GM19238 (cell line): ENCODE measurements around the gene A1CF.
"Not testable (repeated sequence)": the region's sequence is repeated elsewhere in the genome, so short reads cannot be mapped to it uniquely, and the experiment has no call there.

Source experiments
- DNase-seq: peaks from one replicate; pipeline ENCODE4 v3.0.0; 2011; ENCODE audit warnings: low spot score; ENCODE audit not compliant: insufficient read length

A1CF gene

DNA sequence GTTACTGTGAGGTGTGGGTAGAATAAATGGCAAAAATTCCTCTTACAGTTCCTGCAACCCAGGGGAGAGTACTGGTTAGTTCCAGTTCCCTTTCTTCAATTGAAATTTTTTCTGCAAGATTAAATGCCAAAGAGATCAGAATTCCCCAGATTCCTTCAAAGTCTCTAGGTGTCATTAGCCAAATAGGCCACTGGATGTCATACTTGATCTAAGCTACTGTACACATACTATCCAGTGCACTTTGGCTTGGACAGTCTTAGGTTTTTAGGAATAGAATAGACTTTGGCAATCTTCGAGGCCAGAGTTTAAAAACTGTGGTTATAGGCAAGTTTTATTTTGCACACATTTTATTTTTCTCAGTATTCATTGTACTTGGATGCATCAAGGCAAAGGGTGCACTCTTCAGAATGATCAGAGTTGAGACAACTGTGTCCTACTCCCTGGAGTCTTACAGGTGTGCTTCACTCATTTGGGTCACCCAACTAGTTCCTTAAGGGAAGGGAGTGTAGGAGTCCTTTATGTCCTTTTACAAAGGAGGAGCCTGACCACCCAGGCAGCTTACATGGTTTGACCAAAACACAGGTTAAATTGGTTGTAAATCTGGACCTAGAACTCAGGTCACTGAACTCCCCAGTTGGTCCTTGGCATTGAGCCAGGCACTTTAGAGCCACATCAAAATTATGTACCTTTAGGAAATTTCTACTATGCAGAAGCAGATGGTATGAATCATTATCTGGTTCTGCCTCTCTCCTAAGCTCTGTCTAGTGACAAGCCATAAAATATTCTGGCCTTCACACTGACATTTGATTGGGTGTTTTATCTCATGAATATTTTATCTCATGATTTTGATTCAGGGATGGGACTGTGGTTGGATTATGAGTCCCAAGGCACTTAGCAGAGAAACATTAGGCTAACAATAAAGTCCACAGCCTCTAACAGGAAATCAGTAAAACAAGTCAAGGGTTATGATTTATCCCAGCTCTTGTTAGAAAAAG is 96.2 kb downstream of the A1CF start:
- no peak for DNase-seq

DNA sequence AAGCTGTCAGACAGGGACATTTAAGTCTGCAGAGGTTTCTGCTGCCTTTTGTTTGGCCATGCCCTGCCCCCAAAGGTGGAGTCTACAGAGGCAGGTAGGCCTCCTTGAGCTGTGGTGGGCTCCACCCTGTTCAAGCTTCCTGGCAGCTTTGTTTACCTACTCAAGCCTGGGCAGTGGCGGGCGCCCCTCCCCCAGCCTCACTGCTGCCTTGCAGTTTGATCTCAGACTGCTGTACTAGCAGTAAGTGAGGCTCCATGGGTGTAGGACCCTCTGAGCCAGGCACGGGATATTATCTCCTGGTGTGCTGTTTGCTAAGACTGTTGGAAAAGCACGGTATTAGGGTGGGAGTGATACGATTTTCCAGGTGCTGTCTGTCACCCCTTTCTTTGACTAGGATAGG is 97.5 kb downstream of the A1CF start:
- DNase-seq = not testable (repeated sequence)

DNA sequence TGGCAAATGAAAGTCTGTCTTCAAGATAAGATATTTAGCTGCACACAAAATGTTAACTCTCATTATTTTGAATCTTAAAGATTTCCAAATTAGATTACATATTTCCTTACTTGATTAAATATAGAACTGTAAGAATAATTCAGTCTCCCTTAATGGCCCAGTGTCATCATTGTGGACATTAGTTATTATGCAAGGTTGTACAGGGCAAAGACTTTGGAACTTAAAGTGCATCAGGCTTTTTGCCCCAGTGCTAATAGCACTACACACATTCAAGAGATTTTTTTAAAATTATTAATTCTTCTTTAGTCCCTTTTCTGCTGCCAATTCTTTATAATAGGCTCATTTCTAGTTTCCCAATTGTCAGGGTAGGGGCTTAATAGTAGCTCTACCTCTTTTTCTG is 103.4 kb downstream of the A1CF start:
- not testable (repeated sequence) for DNase-seq

DNA sequence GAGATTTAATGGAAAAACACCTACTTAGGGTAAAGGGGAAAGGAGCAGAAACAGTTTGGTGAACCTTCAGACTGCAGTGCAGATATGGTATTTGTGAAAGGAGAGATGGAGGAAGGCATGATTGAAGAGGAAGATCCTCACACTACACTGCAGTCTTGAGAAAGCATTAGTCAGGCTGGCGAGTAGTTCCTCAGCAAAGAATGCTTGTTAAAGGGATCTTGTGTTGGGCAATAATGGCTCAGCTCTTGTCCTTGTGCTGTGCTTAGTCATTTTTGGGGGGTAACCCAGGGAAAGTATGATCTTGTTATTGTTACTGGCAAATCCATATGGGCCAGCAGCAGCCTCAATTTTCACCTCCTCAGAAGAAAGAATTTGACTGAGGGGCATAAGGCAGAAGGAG is 105.4 kb downstream of the A1CF start:
- not testable (repeated sequence) for DNase-seq

DNA sequence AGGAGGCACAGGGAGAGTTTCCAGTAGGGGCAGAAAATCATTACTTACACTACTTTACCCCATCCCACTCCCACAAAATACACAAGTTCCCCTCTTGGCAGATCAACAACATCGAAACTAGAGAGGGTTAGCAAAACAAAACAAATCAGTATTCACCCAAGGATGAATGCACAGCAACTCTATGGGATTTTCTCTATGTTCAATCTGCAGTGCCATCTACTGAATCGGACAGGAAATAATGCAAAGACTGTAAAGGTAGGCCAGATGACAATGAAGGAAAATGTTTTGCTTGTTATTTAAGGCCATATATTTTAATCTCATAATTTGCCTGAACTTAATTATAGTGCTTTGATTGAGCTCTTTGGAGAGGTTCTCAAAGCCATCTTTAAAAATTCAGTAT is 110.6 kb downstream of the A1CF start:
- not testable (repeated sequence) for DNase-seq

DNA sequence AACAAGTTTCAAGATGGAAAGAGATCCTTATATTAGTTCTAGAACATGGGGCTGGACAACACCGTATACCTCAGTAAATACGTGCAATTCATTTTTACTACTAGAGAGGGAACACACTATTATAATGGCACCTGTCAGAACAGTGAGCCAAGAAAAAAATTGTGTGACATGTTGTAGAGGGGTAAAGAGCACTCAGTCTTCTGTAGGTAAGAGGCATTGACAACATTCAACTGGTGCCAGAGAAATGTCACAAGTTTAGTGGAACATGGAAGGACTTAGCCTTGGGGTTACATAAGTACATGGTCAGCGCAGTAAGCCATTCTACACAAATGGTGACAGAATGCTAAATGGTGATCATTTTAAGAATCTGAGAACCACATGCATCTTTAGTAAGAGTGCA is 113.4 kb downstream of the A1CF start:
- DNase-seq = not testable (repeated sequence)

DNA sequence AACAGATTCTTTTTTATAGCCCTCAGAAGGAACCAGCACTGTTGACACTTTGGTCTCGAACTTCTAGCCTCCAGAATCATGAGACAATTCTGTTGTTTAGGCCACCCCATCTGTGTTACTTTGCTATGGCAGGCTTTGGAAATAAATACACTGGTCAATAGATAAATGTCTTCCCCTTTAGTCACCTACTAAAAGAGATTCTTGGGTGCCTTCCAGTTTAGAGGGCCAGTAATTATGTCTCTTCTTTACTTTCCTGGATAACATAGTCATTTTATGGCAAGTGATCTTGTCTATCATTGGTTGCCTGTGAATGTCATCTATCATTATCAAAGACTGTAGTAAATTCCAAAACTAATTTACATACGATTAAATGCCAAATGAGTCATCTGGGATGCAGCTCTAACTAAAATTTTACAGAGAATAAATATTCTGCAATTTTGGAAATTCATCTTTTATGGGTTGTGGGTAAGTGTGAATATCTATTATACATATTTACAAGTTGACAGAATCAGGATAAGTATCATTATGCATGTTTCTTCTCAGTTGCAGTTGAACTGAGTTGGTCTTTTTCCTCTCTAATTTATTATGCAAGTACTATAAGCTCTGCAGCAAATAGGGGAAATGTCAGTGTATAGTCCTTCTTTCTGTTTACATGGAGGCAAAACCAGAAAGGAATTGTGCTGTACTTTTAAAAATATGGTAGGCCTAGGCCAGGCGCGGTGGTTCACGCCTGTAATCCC is 118.5 kb downstream of the A1CF start:
- not testable (repeated sequence) for DNase-seq
